Right ventricle myocardium superior (tissue), 1 donor: Measurements from ENCODE around the gene SLC22A16. TPM values are rescaled to one million over a fixed set of nuclear protein-coding genes. Genes with fewer than 3 reads are reported as not detected.

ENCODE experiments used
- ATAC-seq: fragments of 200-7000 bp; cut with Tn5 transposase; one replicate; pipeline ENCODE4 v1.9.1; 2020; ENCODE audit warnings: mild to moderate bottlenecking; ENCODE audit not compliant: poor library complexity
- DNase-seq: peaks from one replicate; pipeline ENCODE4 v3.0.0-alpha.2; 2020
- intact Hi-C: fragments of 100-400 bp; cut with DNase I; formaldehyde crosslinking; loops from one replicate; pipeline ENCODE4 v1.11.2; 2022
- total RNA-seq: library from RNA; stranded (reverse); fragmentation: NEBNext Ultra II Directional; extraction: Animal tissue kit (Norgen Biotek cat#: 25700); gene quantifications from one replicate; pipeline ENCODE4 v1.2.1, GENCODE V29; 2021
- donor health status: DM: no; HTN: yes; CAD: no; lungs with severe emphysema.

SLC22A16 gene
- total RNA-seq, 1 donor from 2014 or later = not detected

GRCh38 chr6:110418594-110418993, 57.8 kb downstream of the SLC22A16 start:
- ATAC-seq (no peak), DNase-seq (no peak)
- intact Hi-C loops = no loop called here

GRCh38 chr6:110415086-110415916, 61.1 kb downstream of the SLC22A16 start, which contains the start of gene DDO:
DDO (minus strand) TSS chr6:110415575; CDS start chr6:110413462, 2,113 bp downstream.
- ATAC-seq (peak; percentile 93), DNase-seq (peak; percentile 89)
- intact Hi-C loops = no loop called here

- no peak for DNase-seq
- peak; percentile 52 for ATAC-seq
- intact Hi-C loops = no loop called here
Measured at GRCh38 chr6:110414669-110415068, 61.7 kb downstream of the SLC22A16 start.

- DNase-seq = no peak
- no peak for ATAC-seq
- intact Hi-C loops = no loop called here
Measured at GRCh38 chr6:110412360-110412759, 64.1 kb downstream of the SLC22A16 start.

GRCh38 chr6:110410511-110410910, 65.9 kb downstream of the SLC22A16 start:
- ATAC-seq (no peak), DNase-seq (no peak)
- intact Hi-C loops = no loop called here

GRCh38 chr6:110409794-110410193, 66.6 kb downstream of the SLC22A16 start:
- DNase-seq (no peak), ATAC-seq (no peak)
- intact Hi-C loops = no loop called here

GRCh38 chr6:110408901-110409300, 67.5 kb downstream of the SLC22A16 start:
- ATAC-seq = no peak
- DNase-seq = no peak
- intact Hi-C loops = no loop called here

- ATAC-seq = no peak
- no peak for DNase-seq
- intact Hi-C loops = no loop called here
Measured at GRCh38 chr6:110404607-110405006, 71.8 kb downstream of the SLC22A16 start.

GRCh38 chr6:110401585-110402176, 74.7 kb downstream of the SLC22A16 start:
- no peak for ATAC-seq
- intact Hi-C loops = no loop called here
- DNase-seq = no peak

- ATAC-seq = no peak
- DNase-seq = no peak
- intact Hi-C loops = no loop called here
Measured at GRCh38 chr6:110400208-110400607, 76.2 kb downstream of the SLC22A16 start.

- intact Hi-C loops = no loop called here
- ATAC-seq (peak; percentile 54), DNase-seq (peak; percentile 47)
Measured at GRCh38 chr6:110399219-110400071, 77.0 kb downstream of the SLC22A16 start.

- intact Hi-C loops = no loop called here
- no peak for ATAC-seq
Measured at GRCh38 chr6:110398778-110399177, 77.6 kb downstream of the SLC22A16 start.

GRCh38 chr6:110395221-110395620, 81.2 kb downstream of the SLC22A16 start:
- DNase-seq (no peak), ATAC-seq (peak; percentile 41)
- intact Hi-C loops = no loop called here

More at GRCh38 chr6:110398778-110399177, 77.6 kb downstream of the SLC22A16 start:
- no peak for DNase-seq

GRCh38 chr6:110394409-110394808, 82.0 kb downstream of the SLC22A16 start:
- ATAC-seq (peak; percentile 81), DNase-seq (no peak)
- intact Hi-C loops = no loop called here

- DNase-seq (no peak), ATAC-seq (no peak)
- intact Hi-C loops = no loop called here
Measured at GRCh38 chr6:110392727-110393126, 83.7 kb downstream of the SLC22A16 start.

- intact Hi-C loops = no loop called here
- no peak for ATAC-seq
- no peak for DNase-seq
Measured at GRCh38 chr6:110390404-110390803, 86.0 kb downstream of the SLC22A16 start.

GRCh38 chr6:110389689-110390382, 86.6 kb downstream of the SLC22A16 start:
- intact Hi-C loops = loop anchor here (10.0 kb wide), 1 partner anchor 685 kb away; no protein-coding TSS in a partner anchor
- ATAC-seq (peak; percentile 28), DNase-seq (no peak)

- ATAC-seq (no peak), DNase-seq (no peak)
- intact Hi-C loops = loop anchor here (10.0 kb wide), 1 partner anchor 683 kb away; no protein-coding TSS in a partner anchor
Measured at GRCh38 chr6:110387986-110388385, 88.4 kb downstream of the SLC22A16 start.
